SH-SY5Y (cell line): ENCODE measurements around the gene ARMC2.

Experiments used
- GATA2 ChIP-seq: IDR thresholded peaks from 2 replicates; pipeline ENCODE4 v1.6.1; 2011; ENCODE audit warnings: mild to moderate bottlenecking, low read depth, low read length
- GATA3 ChIP-seq: IDR thresholded peaks from 2 replicates; pipeline ENCODE4 v1.6.1; 2011; ENCODE audit warnings: low read depth, mild to moderate bottlenecking, low read length, moderate library complexity

GRCh38 chr6:108982154-108983113 lies 134.2 kb downstream of the ARMC2 start:
- TF ChIP-seq GATA2 (no peak), GATA3 (no peak)
